Urinary bladder (tissue), 4 donors: ENCODE data around the gene KMT2D. TPM values are rescaled to one million over a fixed set of nuclear protein-coding genes. Genes with fewer than 3 reads are reported as not detected.
A peak's percentile ranks its signal among the peaks of the same experiment; 100 is the strongest.

Experiments used
- DNase-seq: peaks from one replicate; pipeline ENCODE4 v3.0.0-alpha.2; 2015; ENCODE audit errors: extremely low spot score
- H3K27ac ChIP-seq: one replicate; pipeline ENCODE4 v1.5.1; 2013; ENCODE audit warnings: low read depth, mild to moderate bottlenecking, moderate library complexity
- H3K36me3 ChIP-seq: one replicate; pipeline ENCODE4 v1.6.1; 2013; ENCODE audit warnings: mild to moderate bottlenecking, moderate library complexity; ENCODE audit not compliant: insufficient read depth
- H3K4me1 ChIP-seq: one replicate; pipeline ENCODE4 v1.6.1; 2013; ENCODE audit warnings: mild to moderate bottlenecking, moderate library complexity; ENCODE audit not compliant: insufficient read depth
- H3K4me3 ChIP-seq: one replicate; pipeline ENCODE4 v1.5.1; 2013; ENCODE audit warnings: low read depth, low read length
- WGBS: extraction: QIAGEN DNeasy Blood & Tissue Kit; methylation state at CpG from one replicate; pipeline ENCODE4 v1.1.7; 2013; 5-methylcytosine and 5-hydroxymethylcytosine counted together
- polyA plus RNA-seq: library from polyadenylated mRNA; stranded (reverse); fragments of 200-250 nt; gene quantifications from one replicate; pipeline ENCODE4 v1.2.3, GENCODE V29; 2013
- total RNA-seq: library from RNA; depleted of rRNA; stranded (reverse); fragments of >200 nt; gene quantifications from one replicate; pipeline ENCODE4 v1.2.3, GENCODE V29; 2014
- donor health status: healthy with polysubstance abuse.
- donor health status: healthy.

The KMT2D gene
- total and polyA plus RNA-seq, 2 donors, result 22.0 to 30.5 TPM

GRCh38 chr12:49093792-49094159 is 33.2 kb upstream of the KMT2D start:
- H3K4me3 ChIP-seq, result no peak overlapping the region
- 5% methylated on average over 9 of the region's 9 CpGs for WGBS
- no peaks in the 10 kb centered on the region for H3K4me1 ChIP-seq
- no peak for DNase-seq
- no peaks in the 10 kb centered on the region for H3K36me3 ChIP-seq
- H3K27ac ChIP-seq, result no peak overlapping the region

- H3K4me1 ChIP-seq, result no peaks in the 10 kb centered on the region
- H3K36me3 ChIP-seq, result no peaks in the 10 kb centered on the region
- 55% methylated on average over 4 of the region's 4 CpGs for WGBS
- DNase-seq, result no peak
- no peak overlapping the region for H3K27ac ChIP-seq
- no peak overlapping the region for H3K4me3 ChIP-seq
Observed at GRCh38 chr12:49092816-49093406, 32.3 kb upstream of the KMT2D start.

DNA sequence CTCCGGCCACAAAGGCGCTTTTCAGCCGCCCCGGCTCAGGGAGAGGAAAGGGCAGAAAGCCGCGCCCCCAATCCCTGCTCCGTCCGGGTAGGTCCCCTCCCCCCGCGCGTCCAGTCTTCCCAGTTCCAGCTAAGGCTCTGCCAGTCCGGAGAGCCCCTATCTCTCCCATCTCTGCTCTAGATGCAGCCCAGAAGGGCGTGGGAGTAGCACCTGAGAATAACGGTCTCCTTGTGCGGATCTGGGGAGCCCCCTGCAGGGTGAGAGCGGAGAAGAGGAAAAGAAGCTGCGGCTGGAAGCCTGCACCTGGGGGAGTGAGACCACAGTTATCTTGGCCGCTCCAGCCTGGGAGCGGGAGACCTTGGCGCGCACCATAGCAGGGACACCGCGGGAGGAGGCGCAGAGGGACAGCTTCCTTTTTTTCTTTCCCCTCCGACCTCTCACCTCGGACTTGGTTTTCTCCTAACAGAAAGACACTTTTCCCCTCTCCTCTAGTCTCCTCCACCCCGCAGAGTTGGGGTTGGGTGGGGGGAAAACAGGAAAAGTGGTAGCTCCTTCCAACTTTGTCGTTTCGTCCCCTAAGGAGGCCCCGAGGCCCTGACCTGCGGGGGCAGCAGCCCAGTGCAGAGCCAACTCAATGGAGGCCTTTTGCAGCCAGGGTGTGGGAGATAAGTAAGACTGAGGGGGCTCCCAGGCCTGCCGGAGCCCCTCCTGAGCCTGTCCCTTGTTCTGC is 31.7 kb upstream of the KMT2D start:
- Histone ChIP-seq H3K27ac (no peak overlapping the region), H3K4me3 (peak overlapping the region; percentile 10), H3K36me3 (no peaks in the 10 kb centered on the region), H3K4me1 (no peaks in the 10 kb centered on the region)
- DNase-seq, result no peak
- 6% methylated on average over 32 of the region's 32 CpGs for WGBS

DNA sequence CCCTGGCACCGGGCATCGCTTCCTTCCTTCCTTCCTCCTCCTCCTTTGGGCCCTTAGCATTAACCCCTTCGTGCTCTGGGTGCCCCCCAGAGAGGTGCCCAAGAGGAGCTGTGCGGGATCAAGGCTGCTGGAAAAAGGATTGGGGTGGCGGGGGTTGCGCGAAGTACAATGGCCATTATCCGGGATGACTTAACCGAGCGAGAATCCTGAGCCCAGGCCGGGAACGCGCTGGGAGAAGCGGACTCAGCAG is 31.2 kb upstream of the KMT2D start:
- no peaks in the 10 kb centered on the region for H3K4me1 ChIP-seq
- no peaks in the 10 kb centered on the region for H3K36me3 ChIP-seq
- 3% methylated on average over 14 of the region's 14 CpGs for WGBS
- H3K4me3 ChIP-seq, result peak overlapping the region; percentile 10
- DNase-seq, result no peak
- no peak overlapping the region for H3K27ac ChIP-seq

DNA sequence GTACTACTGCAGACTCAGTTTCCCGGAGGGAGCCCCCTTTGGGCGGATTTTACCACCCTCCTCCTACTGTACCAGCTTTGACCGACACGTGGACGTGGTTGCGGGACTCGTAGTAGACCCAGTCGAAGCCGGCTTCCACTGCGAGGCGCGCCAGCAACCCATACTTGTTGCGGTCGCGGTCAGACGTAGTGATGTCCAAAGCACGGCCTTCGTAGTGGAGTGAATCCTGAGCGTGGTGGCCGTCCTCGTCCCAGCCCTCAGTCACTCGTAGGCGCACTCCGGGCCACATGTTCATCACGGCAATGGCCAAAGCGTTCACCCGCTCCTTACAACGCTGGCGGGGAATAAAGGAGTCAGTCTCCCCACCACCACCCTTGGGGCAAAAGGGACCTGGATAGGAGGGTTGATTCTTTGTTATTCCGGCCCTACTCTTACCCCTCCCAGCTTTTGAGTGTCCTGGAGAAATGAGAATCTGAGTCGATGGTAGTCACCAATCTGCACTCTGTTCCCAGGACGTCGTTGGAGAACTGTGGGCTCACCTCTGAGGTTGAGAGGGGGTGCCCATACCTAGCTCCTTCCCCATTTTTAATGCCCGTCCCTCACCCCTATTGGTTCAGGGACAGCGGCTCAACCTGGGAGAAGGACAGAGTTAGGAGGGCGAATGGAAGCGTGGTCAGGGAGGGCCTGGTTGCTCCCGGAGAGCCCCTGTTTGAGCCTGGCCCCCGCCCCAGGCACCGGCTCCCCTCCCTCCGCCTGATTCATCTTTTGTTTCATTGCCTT is 30.7 kb upstream of the KMT2D start:
- DNase-seq, result no peak
- Histone ChIP-seq H3K36me3 (no peaks in the 10 kb centered on the region), H3K4me1 (no peaks in the 10 kb centered on the region), H3K27ac (no peak overlapping the region), H3K4me3 (no peak overlapping the region)
- 28% methylated on average over 41 of the region's 41 CpGs for WGBS

GRCh38 chr12:49089821-49090773 is 29.5 kb upstream of the KMT2D start:
- no peaks in the 10 kb centered on the region for H3K4me1 ChIP-seq
- no peak for DNase-seq
- no peaks in the 10 kb centered on the region for H3K36me3 ChIP-seq
- WGBS, result 5% methylated on average over 88 of the region's 88 CpGs
- H3K4me3 ChIP-seq, result peak overlapping the region; percentile 19
- no peak overlapping the region for H3K27ac ChIP-seq

DNA sequence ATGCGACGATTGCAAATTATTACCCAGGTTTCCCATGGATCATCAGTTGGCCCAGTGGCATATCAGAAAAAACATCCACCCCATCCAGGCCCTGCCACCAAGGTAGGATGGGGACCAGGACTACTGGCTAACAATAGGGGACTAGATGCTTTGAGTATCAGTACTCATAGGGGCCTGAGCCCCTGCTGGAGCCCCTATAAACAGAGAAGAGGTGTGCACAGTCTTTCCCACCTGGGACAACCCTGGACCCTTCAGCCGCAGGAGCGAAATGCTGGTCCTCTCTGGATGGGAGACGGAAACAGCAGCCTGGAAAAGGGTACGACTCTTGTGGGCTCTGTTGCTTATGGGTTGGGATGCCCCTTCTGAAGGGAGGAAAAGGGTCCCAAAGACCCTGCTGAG is 28.3 kb upstream of the KMT2D start:
- 61% methylated on average over 6 of the region's 6 CpGs for WGBS
- no peaks in the 10 kb centered on the region for H3K4me1 ChIP-seq
- no peak for DNase-seq
- no peak overlapping the region for H3K4me3 ChIP-seq
- no peaks in the 10 kb centered on the region for H3K36me3 ChIP-seq
- H3K27ac ChIP-seq, result no peak overlapping the region

DNA sequence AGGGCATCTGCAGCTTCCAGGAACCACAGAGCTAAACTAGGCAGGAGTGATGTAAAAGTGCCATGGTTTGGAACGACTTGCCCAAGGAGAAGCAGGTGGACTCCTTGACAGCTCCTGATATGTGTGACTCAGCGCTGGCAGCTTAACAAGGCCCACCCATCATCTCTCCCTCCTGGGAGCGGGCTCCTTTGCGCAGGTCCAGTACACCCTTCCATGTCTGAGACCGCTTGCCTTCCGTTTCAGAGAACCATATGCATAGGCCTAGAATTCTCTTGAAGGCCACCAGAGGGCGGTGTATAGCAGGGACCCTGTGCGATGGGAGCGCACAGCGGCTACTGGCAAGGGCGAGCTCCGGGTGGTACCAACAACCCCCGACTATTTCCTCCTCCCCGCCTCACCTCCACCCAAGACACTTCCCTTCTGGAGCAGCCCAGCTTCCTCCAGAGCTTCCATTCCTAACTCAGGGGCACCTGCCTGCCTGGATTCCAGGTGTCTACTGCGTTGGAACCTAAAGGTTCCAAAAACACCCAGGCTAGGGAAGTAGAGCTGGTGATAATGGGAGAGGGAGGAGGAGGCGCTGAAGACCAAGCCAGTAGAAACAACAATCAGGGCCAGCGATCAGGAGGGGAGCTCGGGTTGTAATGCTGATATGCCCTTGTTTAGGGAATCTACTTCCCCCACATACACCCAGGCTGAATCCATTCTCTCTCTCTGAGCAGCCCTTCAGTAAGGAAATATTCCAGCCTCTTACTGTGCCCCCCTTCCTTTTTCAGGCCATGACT is 27.7 kb upstream of the KMT2D start:
- no peak overlapping the region for H3K4me3 ChIP-seq
- H3K27ac ChIP-seq, result no peak overlapping the region
- no peaks in the 10 kb centered on the region for H3K4me1 ChIP-seq
- 4% methylated on average over 18 of the region's 18 CpGs for WGBS
- no peaks in the 10 kb centered on the region for H3K36me3 ChIP-seq
- peak; percentile 70 for DNase-seq

DNA sequence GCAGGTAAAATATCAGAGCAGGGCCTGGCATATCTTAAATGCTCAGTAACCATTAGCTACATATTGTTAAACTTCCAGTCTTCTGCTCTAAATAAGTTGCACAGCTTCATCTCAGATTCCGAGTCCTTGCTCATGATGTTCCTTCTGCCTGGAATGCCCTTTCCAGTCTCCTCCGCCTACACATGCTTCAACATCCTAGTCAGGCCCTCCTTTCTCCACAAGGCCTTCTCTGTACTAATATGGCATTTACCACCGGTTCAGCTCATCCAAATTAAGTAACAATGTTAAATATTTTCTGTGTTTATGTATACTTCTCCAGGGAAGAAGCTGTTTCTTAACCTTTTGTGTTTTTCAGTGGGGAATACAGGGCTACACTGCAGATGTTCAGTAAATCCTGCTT is 25.5 kb upstream of the KMT2D start:
- WGBS, result 55% methylated on average over 3 of the region's 3 CpGs
- DNase-seq, result no peak
- Histone ChIP-seq H3K36me3 (no peaks in the 10 kb centered on the region), H3K4me3 (no peak overlapping the region), H3K27ac (no peak overlapping the region), H3K4me1 (no peaks in the 10 kb centered on the region)

DNA sequence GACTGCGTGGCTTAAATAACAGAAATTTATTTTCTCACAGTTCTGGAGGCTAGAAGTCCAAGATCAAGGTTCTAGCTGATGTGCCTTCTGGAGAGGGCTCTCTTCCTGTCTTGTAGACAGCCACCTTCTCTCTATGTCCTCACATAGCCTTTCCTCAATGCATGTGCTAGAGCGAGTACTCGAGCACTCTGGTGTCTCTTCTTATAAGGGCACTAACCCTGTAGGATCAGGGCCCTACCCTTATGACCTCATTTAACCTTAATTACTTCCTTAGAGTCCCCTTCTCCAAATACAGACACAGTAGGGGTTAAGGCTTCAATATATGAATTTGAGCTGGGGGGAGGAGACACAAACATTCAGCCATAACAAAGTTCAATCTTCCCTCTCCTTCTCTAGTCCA is 23.8 kb upstream of the KMT2D start:
- Histone ChIP-seq H3K36me3 (no peaks in the 10 kb centered on the region), H3K27ac (no peak overlapping the region), H3K4me3 (no peak overlapping the region), H3K4me1 (no peaks in the 10 kb centered on the region)
- WGBS, result 99% methylated on average over 3 of the region's 3 CpGs
- no peak for DNase-seq

GRCh38 chr12:49079793-49080192 is 19.2 kb upstream of the KMT2D start:
- DNase-seq, result no peak
- no peak overlapping the region for H3K27ac ChIP-seq
- no peak overlapping the region for H3K4me3 ChIP-seq
- H3K4me1 ChIP-seq, result no peaks in the 10 kb centered on the region
- H3K36me3 ChIP-seq, result no peaks in the 10 kb centered on the region
- WGBS, result 41% methylated on average over 1 of the region's 1 CpG

DNA sequence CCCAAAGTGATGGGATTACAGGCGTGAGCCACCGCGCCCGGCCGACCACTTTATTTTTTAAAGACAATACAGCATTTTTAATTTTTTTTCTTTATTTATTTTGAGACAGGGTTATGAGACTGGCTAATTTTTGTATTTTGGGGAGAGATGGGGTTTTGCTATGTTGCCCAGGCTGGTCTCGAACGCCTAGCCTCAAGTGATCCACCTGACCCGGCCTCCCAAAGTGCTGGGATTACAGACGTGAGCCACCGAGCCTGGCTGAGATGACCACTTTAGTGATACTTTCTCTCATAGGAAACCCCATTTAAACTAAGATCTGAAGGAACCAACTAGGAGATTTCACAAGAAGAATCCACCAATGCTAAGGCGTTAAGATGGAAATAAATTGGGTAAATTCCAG is 10.4 kb upstream of the KMT2D start:
- WGBS, result 94% methylated on average over 11 of the region's 11 CpGs
- no peaks in the 10 kb centered on the region for H3K36me3 ChIP-seq
- peaks cover 2% of the 10 kb centered on the region for H3K4me1 ChIP-seq
- H3K4me3 ChIP-seq, result no peak overlapping the region
- H3K27ac ChIP-seq, result no peak overlapping the region
- no peak for DNase-seq
